ENCODE measurements around the gene PKN1. TPM values are rescaled to one million over a fixed set of nuclear protein-coding genes. Genes with fewer than 3 reads are reported as not detected.
A peak's percentile ranks its signal among the peaks of the same experiment; 100 is the strongest.
"Not testable (repeated sequence)": the region's sequence is repeated elsewhere in the genome, so short reads cannot be mapped to it uniquely, and the experiment has no call there.

Gene PKN1
- total RNA-seq, 2 experiments from 2014 or later: 171 TPM

DNA sequence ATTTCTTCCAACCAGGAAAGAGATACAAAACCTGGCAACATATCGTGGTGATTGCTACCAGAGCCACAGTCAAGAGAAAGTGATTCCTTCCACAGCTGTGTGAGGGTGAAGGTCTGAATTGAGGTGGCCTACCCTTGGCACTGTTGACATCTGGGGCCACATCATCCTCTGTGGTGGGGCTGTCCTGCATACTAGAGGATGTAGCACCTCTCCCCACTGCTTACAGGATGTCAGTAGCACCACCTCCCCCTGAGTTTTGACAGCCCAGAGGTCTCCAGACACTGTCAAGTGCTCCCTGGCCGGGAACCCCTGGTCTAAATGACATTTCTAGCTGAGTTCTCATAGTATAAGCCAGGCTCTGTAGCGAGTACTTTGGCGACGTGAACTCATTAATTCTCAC lies 26.6 kb downstream of the PKN1 start:
- Mint-ChIP-seq H3K36me3 (ENCODE audit: low read depth) (peaks cover 94% of the 10 kb centered on the region), H3K27me3 (no peaks in the 10 kb centered on the region), H3K4me1 (ENCODE audit: low read depth) (no peaks in the 10 kb centered on the region), H3K27ac (no peak overlapping the region), H3K9me3 (no peaks in the 10 kb centered on the region), H3K4me3 (no peak overlapping the region)
- H3K27me3 ChIP-seq (ENCODE audit: control insufficient read depth in 1 of 2, insufficient read depth in 2 of 2, low read length in 2 of 2): no peaks in the 10 kb centered on the region
- no peak overlapping the region for H3K27ac ChIP-seq (ENCODE audit: low read depth in 1 of 2, low read length in 2 of 2)
- H3K4me3 ChIP-seq (ENCODE audit: low read length): no peak overlapping the region
- H3K36me3 ChIP-seq (ENCODE audit: insufficient read depth, low read length): peaks cover 81% of the 10 kb centered on the region
- CTCF ChIA-PET: no interaction called here
- intact Hi-C loops (cut with DNase I, micrococcal nuclease): no loop called here
- ATAC-seq (ENCODE audit: poor library complexity): no peak
- no peaks in the 10 kb centered on the region for H3K9me3 ChIP-seq (ENCODE audit: control insufficient read depth in 1 of 2, insufficient read depth in 1 of 2, low read length in 2 of 2)
- TF ChIP-seq, protein P1, sequence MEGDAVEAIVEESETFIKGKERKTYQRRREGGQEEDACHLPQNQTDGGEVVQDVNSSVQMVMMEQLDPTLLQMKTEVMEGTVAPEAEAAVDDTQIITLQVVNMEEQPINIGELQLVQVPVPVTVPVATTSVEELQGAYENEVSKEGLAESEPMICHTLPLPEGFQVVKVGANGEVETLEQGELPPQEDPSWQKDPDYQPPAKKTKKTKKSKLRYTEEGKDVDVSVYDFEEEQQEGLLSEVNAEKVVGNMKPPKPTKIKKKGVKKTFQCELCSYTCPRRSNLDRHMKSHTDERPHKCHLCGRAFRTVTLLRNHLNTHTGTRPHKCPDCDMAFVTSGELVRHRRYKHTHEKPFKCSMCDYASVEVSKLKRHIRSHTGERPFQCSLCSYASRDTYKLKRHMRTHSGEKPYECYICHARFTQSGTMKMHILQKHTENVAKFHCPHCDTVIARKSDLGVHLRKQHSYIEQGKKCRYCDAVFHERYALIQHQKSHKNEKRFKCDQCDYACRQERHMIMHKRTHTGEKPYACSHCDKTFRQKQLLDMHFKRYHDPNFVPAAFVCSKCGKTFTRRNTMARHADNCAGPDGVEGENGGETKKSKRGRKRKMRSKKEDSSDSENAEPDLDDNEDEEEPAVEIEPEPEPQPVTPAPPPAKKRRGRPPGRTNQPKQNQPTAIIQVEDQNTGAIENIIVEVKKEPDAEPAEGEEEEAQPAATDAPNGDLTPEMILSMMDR (IDR thresholded peaks at IDR 0.05): no peak
- H3K4me1 ChIP-seq (ENCODE audit: insufficient read depth, low read length): no peaks in the 10 kb centered on the region
- peak in 2 of 14 experiments; percentile 35 to 83 for DNase-seq
- POLR2A ChIA-PET: interaction anchor here (0.7 to 1.3 kb wide), 2 partner anchors 13 to 61 kb away, joined by 3 to 4 read pairs; no protein-coding TSS in a partner anchor

DNA sequence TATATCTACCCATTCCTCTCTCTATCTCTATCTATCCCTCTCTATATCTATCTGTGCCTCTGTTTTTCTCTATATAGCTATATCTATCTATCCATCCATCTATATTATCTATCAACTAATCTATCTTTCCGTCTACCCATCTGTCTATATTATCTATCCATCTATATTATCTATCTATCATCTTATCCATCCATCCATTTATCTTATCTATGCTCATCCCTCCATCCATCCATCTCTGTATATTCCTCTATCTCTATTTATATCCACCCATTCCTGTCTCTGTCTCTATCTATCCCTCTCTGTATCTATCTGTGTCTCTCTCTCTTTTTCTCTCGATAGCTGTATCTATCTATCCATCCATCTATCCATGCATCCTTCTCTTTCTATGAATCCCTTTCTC lies 27.8 kb downstream of the PKN1 start:
- H3K9me3 ChIP-seq (ENCODE audit: control insufficient read depth in 1 of 2, insufficient read depth in 1 of 2, low read length in 2 of 2): no peaks in the 10 kb centered on the region
- TF ChIP-seq, protein P1 (IDR thresholded peaks at IDR 0.05): no peak
- Mint-ChIP-seq H3K9me3 (no peaks in the 10 kb centered on the region), H3K36me3 (ENCODE audit: low read depth) (peaks cover 93% of the 10 kb centered on the region), H3K4me3 (no peak overlapping the region), H3K4me1 (ENCODE audit: low read depth) (no peaks in the 10 kb centered on the region), H3K27me3 (no peaks in the 10 kb centered on the region), H3K27ac (no peak overlapping the region)
- ChIA-PET POLR2A (no interaction called here), CTCF (no interaction called here)
- H3K4me3 ChIP-seq (ENCODE audit: low read length): no peak overlapping the region
- H3K36me3 ChIP-seq (ENCODE audit: insufficient read depth, low read length): peaks cover 81% of the 10 kb centered on the region
- H3K4me1 ChIP-seq (ENCODE audit: insufficient read depth, low read length): no peaks in the 10 kb centered on the region
- no peak overlapping the region for H3K27ac ChIP-seq (ENCODE audit: low read depth in 1 of 2, low read length in 2 of 2)
- ATAC-seq (ENCODE audit: poor library complexity) (no peak), DNase-seq (no peak)
- intact Hi-C loops (cut with DNase I, micrococcal nuclease): no loop called here
- H3K27me3 ChIP-seq (ENCODE audit: control insufficient read depth in 1 of 2, insufficient read depth in 2 of 2, low read length in 2 of 2): no peaks in the 10 kb centered on the region

- H3K27ac ChIP-seq (ENCODE audit: low read depth in 1 of 2, low read length in 2 of 2); H3K9me3 ChIP-seq (ENCODE audit: control insufficient read depth in 1 of 2, insufficient read depth in 1 of 2, low read length in 2 of 2); ATAC-seq (ENCODE audit: poor library complexity); H3K4me1 ChIP-seq (ENCODE audit: insufficient read depth, low read length); H3K4me3 ChIP-seq (ENCODE audit: low read length); CTCF ChIA-PET; DNase-seq; H3K4me3 Mint-ChIP-seq; H3K27me3 ChIP-seq (ENCODE audit: control insufficient read depth in 1 of 2, insufficient read depth in 2 of 2, low read length in 2 of 2); H3K27ac Mint-ChIP-seq; H3K4me1 Mint-ChIP-seq (ENCODE audit: low read depth); H3K27me3 Mint-ChIP-seq; intact Hi-C loops (cut with DNase I, micrococcal nuclease); H3K9me3 Mint-ChIP-seq; POLR2A ChIA-PET: not testable (repeated sequence)
- peaks cover 80% of the 10 kb centered on the region for H3K36me3 ChIP-seq (ENCODE audit: insufficient read depth, low read length)
- H3K36me3 Mint-ChIP-seq (ENCODE audit: low read depth): peaks cover 90% of the 10 kb centered on the region
Measured at GRCh38 chr19:14462401-14462800, 29.3 kb downstream of the PKN1 start.

DNA sequence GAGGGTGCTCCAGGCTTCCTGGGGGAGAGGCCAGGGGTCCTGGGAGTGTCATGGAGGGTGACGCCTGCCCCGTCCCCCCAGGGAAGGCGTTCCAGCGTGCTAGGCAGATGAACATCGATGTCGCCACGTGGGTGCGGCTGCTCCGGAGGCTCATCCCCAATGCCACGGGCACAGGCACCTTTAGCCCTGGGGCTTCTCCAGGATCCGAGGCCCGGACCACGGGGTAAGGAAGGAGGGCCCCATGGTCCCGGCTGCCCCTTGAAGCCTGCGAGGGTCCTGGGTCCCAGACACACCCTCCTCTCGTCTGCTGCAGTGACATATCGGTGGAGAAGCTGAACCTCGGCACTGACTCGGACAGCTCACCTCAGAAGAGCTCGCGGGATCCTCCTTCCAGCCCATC lies 30.6 kb downstream of the PKN1 start:
- ChIA-PET POLR2A (no interaction called here), CTCF (no interaction called here)
- Histone ChIP-seq H3K36me3 (ENCODE audit: insufficient read depth, low read length) (peaks cover 79% of the 10 kb centered on the region), H3K4me1 (ENCODE audit: insufficient read depth, low read length) (no peaks in the 10 kb centered on the region), H3K27ac (ENCODE audit: low read depth in 1 of 2, low read length in 2 of 2) (no peak overlapping the region), H3K9me3 (ENCODE audit: control insufficient read depth in 1 of 2, insufficient read depth in 1 of 2, low read length in 2 of 2) (no peaks in the 10 kb centered on the region), H3K27me3 (ENCODE audit: control insufficient read depth in 1 of 2, insufficient read depth in 2 of 2, low read length in 2 of 2) (no peaks in the 10 kb centered on the region), H3K4me3 (ENCODE audit: low read length) (no peak overlapping the region)
- Mint-ChIP-seq H3K27me3 (no peaks in the 10 kb centered on the region), H3K4me1 (ENCODE audit: low read depth) (no peaks in the 10 kb centered on the region), H3K36me3 (ENCODE audit: low read depth) (peaks cover 89% of the 10 kb centered on the region), H3K9me3 (no peaks in the 10 kb centered on the region), H3K27ac (no peak overlapping the region), H3K4me3 (no peak overlapping the region)
- ATAC-seq (ENCODE audit: poor library complexity) (no peak), DNase-seq (no peak)
- intact Hi-C loops (cut with DNase I, micrococcal nuclease): no loop called here
- TF ChIP-seq, protein P1 (IDR thresholded peaks at IDR 0.05): no peak
